OCI-LY1 (cell line): ENCODE results near the gene CDKN2B.

ENCODE experiments used
- H2AFZ ChIP-seq: fragments of 200-600 bp; sonication (generic), shearing (Covaris generic); 2 replicates; pipeline ENCODE4 v1.6.0; 2014; ENCODE audit warnings: antibody characterized with exemption, mild to moderate bottlenecking, low read length
- H3F3A ChIP-seq: fragments of 200-600 bp; sonication (generic), shearing (Covaris generic); 2 replicates; pipeline ENCODE4 v1.6.0; 2014; ENCODE audit warnings: mild to moderate bottlenecking, antibody characterized with exemption, low read length, moderate library complexity; ENCODE audit not compliant: insufficient read depth
- H3K27ac ChIP-seq: fragments of 200-600 bp; sonication (generic); 2 replicates; pipeline ENCODE4 v1.5.1; 2014; ENCODE audit warnings: low read length, mixed run types, mild to moderate bottlenecking, low read depth; ENCODE audit not compliant: poor library complexity, severe bottlenecking
- H3K27me3 ChIP-seq: fragments of 200-600 bp; sonication (generic); 2 replicates; pipeline ENCODE4 v1.6.0; 2014; ENCODE audit warnings: antibody characterized with exemption, mild to moderate bottlenecking, low read length, moderate library complexity; ENCODE audit not compliant: insufficient read depth
- H3K36me3 ChIP-seq: fragments of 200-600 bp; sonication (generic); 2 replicates; pipeline ENCODE4 v1.6.1; 2014; ENCODE audit warnings: mild to moderate bottlenecking, antibody characterized with exemption, low read length, moderate library complexity, mixed read lengths; ENCODE audit not compliant: insufficient read depth
- H3K4me1 ChIP-seq: fragments of 200-600 bp; sonication (generic); 2 replicates; pipeline ENCODE4 v1.5.1; 2014; ENCODE audit warnings: mild to moderate bottlenecking, low read length, moderate library complexity; ENCODE audit not compliant: insufficient read depth, severe bottlenecking
- H3K4me2 ChIP-seq: fragments of 200-600 bp; sonication (generic), shearing (Covaris generic); 2 replicates; pipeline ENCODE4 v1.6.1; 2014; ENCODE audit warnings: low read length
- H3K4me3 ChIP-seq: fragments of 200-600 bp; sonication (generic); 2 replicates; pipeline ENCODE4 v1.5.1; 2014; ENCODE audit warnings: low read length, low read depth, mild to moderate bottlenecking, mixed read lengths; ENCODE audit not compliant: poor library complexity, severe bottlenecking
- H3K79me2 ChIP-seq: fragments of 200-600 bp; shearing (Covaris generic); 2 replicates; pipeline ENCODE4 v1.6.1; 2016; ENCODE audit warnings: mixed run types, low read length, mixed read lengths; ENCODE audit not compliant: insufficient read depth
- H3K9ac ChIP-seq: fragments of 200-600 bp; sonication (generic), shearing (Covaris generic); 2 replicates; pipeline ENCODE4 v1.6.1; 2014; ENCODE audit warnings: mild to moderate bottlenecking, low read length, mixed read lengths
- H3K9me2 ChIP-seq: fragments of 200-600 bp; sonication (generic), shearing (Covaris generic); 2 replicates; pipeline ENCODE4 v1.6.1; 2014; ENCODE audit warnings: low read depth, mild to moderate bottlenecking, low read length, mixed read lengths
- H3K9me3 ChIP-seq: fragments of 200-600 bp; shearing (Covaris generic); 2 replicates; pipeline ENCODE4 v1.6.1; 2014; ENCODE audit warnings: low read length, mixed read lengths
- H4K20me1 ChIP-seq: fragments of 200-600 bp; sonication (generic), shearing (Covaris generic); 2 replicates; pipeline ENCODE4 v1.6.0; 2016; ENCODE audit warnings: mild to moderate bottlenecking, low read length; ENCODE audit not compliant: insufficient read depth
- CTCF ChIP-seq: fragments of 200-600 bp; sonication (generic), shearing (Covaris generic); IDR thresholded peaks from 2 replicates; pipeline ENCODE4 v1.5.1; 2017; ENCODE audit warnings: mild to moderate bottlenecking, antibody characterized with exemption, low read length, moderate library complexity, mixed read lengths
- EZH2 ChIP-seq: fragments of 200-600 bp; sonication (generic), shearing (Covaris generic); IDR thresholded peaks from 2 replicates; pipeline ENCODE4 v1.8.0; 2017; ENCODE audit warnings: borderline replicate concordance, mixed run types, mild to moderate bottlenecking, antibody characterized with exemption, low read length, moderate library complexity, mixed read lengths

Gene CDKN2B

GRCh38 chr9:22041344-22041743, 32.2 kb upstream of the CDKN2B start:
- Histone ChIP-seq H3K9ac (no peak overlapping the region), H3K27ac (no peak overlapping the region), H3K36me3 (no peaks in the 10 kb centered on the region), H3K4me2 (no peak overlapping the region), H3K79me2 (no peaks in the 10 kb centered on the region), H3K4me1 (peaks cover 13% of the 10 kb centered on the region), H3K4me3 (no peak overlapping the region), H3K9me3 (no peaks in the 10 kb centered on the region), H3K27me3 (no peaks in the 10 kb centered on the region), H3K9me2 (no peaks in the 10 kb centered on the region), H2AFZ (no peak overlapping the region), H3F3A (no peaks in the 10 kb centered on the region), H4K20me1 (no peaks in the 10 kb centered on the region)
- TF ChIP-seq CTCF (no peak), EZH2 (no peak)

- no peak overlapping the region for H3K27ac ChIP-seq
- H3K79me2 ChIP-seq, result no peaks in the 10 kb centered on the region
- no peaks in the 10 kb centered on the region for H3F3A ChIP-seq
- peaks cover 13% of the 10 kb centered on the region for H3K4me1 ChIP-seq
- H3K4me3 ChIP-seq, result no peak overlapping the region
- H3K9ac ChIP-seq, result no peak overlapping the region
- H3K36me3 ChIP-seq, result no peaks in the 10 kb centered on the region
- TF ChIP-seq EZH2, result no peak
- TF ChIP-seq CTCF, result no peak
- no peaks in the 10 kb centered on the region for H3K27me3 ChIP-seq
- H2AFZ ChIP-seq, result no peak overlapping the region
- no peaks in the 10 kb centered on the region for H3K9me2 ChIP-seq
- H4K20me1 ChIP-seq, result no peaks in the 10 kb centered on the region
- no peak overlapping the region for H3K4me2 ChIP-seq
- H3K9me3 ChIP-seq, result no peaks in the 10 kb centered on the region
These were observed 31.7 kb upstream of the CDKN2B start for GRCh38 chr9:22040760-22041159.

GRCh38 chr9:22039258-22039657, 30.2 kb upstream of the CDKN2B start:
- H3K4me3 ChIP-seq, result no peak overlapping the region

More at GRCh38 chr9:22039258-22039657, 30.2 kb upstream of the CDKN2B start:
- Histone ChIP-seq H3K9me2 (no peaks in the 10 kb centered on the region), H3K27me3 (no peaks in the 10 kb centered on the region), H3K4me1 (peaks cover 17% of the 10 kb centered on the region), H3F3A (no peaks in the 10 kb centered on the region), H3K9me3 (no peaks in the 10 kb centered on the region), H2AFZ (no peak overlapping the region), H3K79me2 (no peaks in the 10 kb centered on the region), H3K36me3 (no peaks in the 10 kb centered on the region), H3K9ac (no peak overlapping the region), H3K4me2 (no peak overlapping the region), H4K20me1 (no peaks in the 10 kb centered on the region), H3K27ac (no peak overlapping the region)
- TF ChIP-seq CTCF, result no peak
- TF ChIP-seq EZH2, result no peak
